Esophagus squamous epithelium (tissue), 5 donors: ENCODE data around the gene MLLT1. TPM values are rescaled to one million over a fixed set of nuclear protein-coding genes. Genes with fewer than 3 reads are reported as not detected.

Source experiments
- DNase-seq: peaks from one replicate; lab custom pipeline; 2025; lab: John Stamatoyannopoulos, UW
- H3K27ac ChIP-seq, 4 donors: fragments of 200-600 bp; sonication (generic); one replicate each; pipeline ENCODE4 v1.5.1; 2016 to 2019; ENCODE audit warnings: mild to moderate bottlenecking in 1 of 4
- H3K27me3 ChIP-seq, 4 donors: fragments of 200-600 bp; sonication (generic); 1 replicate in 3 of 4; 2 replicates in 1 of 4; pipeline versions ENCODE4 v1.5.1 to v1.6.0; 2017 to 2021; ENCODE audit warnings: antibody characterized with exemption in 1 of 4
- H3K36me3 ChIP-seq, 3 donors: fragments of 200-600 bp; sonication (generic); one replicate each; pipeline ENCODE4 v1.5.1; 2016 to 2019
- H3K4me1 ChIP-seq, 3 donors: fragments of 200-600 bp; sonication (generic); one replicate each; pipeline ENCODE4 v1.5.1; 2017 to 2019
- H3K4me3 ChIP-seq, 4 donors: fragments of 200-600 bp; sonication (generic); 1 replicate in 3 of 4; 2 replicates in 1 of 4; pipeline ENCODE4 v1.5.1; 2016 to 2019; ENCODE audit warnings: mild to moderate bottlenecking in 2 of 4, moderate library complexity in 1 of 4
- H3K9me3 ChIP-seq, 3 donors: fragments of 200-600 bp; sonication (generic); one replicate each; pipeline ENCODE4 v1.5.1; 2016 to 2019
- POLR2A ChIP-seq, 4 donors: fragments of 450-650 bp; IDR thresholded peaks; one replicate each; pipeline ENCODE4 v1.6.1; 2017; ENCODE audit warnings: antibody characterized with exemption in 4 of 4, mild to moderate bottlenecking in 4 of 4, moderate library complexity in 3 of 4
- WGBS, 2 donors: methylation state at CpG; one replicate each; pipeline ENCODE4 v1.1.5; 2018; 5-methylcytosine and 5-hydroxymethylcytosine counted together
- intact Hi-C: fragments of 100-400 bp; cut with DNase I; formaldehyde crosslinking; loops from one replicate; pipeline ENCODE4 v1.15.0; 2022
- total RNA-seq, 4 donors: library from RNA; depleted of rRNA; stranded (reverse); fragments of >200 nt; gene quantifications; one replicate each; pipeline ENCODE4 v1.1.0, GENCODE V29; 2016
- TF ChIP-seq, protein P1 (sequence below), 6 experiments: fragments of 450-650 bp in 4 of 6; fragments of 200-600 bp in 2 of 6; sonication (generic) in 2 of 6; IDR thresholded peaks; one replicate each; pipeline ENCODE4 v1.5.1; 2016 to 2019; ENCODE audit warnings: antibody characterized with exemption in 6 of 6, mild to moderate bottlenecking in 4 of 6, moderate library complexity in 4 of 6
- donor health status: DM: yes; HTN: yes; CAD: no.

The MLLT1 gene
- total RNA-seq, 4 donors from 2014 or later, result 10.3 to 20.1 (median 12.7) TPM

DNA sequence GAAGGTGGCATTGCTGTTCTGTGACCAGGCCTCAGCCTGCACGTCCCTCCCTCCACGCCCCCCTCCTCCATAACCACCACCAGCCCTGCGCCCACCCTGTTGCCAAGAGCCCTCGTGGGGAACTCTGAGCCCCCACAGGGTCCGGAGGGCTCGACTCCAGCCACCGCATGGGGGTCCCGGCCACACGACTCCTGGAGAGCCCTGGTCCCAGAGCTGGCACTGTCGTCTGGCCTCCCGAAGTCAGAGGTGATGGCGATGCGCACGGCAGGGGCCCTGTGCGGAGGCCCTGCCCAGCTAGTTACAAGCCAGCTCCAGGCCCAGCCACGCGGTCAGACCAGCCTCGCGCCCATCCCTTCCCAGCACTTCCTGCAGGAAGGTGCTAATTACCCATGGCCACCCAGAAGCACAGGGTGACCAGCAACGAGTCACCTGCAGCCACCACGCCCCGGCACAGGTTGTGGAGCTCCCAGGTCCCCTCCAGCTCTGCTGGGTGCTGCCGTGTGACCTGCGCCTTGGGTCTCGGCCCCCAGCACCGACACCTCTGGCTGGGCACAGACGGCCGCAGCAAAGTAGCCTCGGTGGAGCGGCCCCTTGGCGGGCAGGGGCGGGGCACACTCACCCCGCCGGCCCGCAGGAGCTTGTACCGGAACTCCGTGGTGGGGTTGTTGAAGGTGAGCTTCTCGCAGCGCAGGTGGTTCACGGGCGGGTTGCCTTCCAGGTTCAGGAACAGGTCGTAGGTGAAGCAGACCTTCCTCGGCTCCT, 49.6 kb downstream of the MLLT1 start:
- intact Hi-C loops, result no loop called here
- H3K27ac ChIP-seq, result no peak overlapping the region
- TF ChIP-seq POLR2A (IDR thresholded peaks at IDR 0.05), result no peak
- TF ChIP-seq, protein P1, sequence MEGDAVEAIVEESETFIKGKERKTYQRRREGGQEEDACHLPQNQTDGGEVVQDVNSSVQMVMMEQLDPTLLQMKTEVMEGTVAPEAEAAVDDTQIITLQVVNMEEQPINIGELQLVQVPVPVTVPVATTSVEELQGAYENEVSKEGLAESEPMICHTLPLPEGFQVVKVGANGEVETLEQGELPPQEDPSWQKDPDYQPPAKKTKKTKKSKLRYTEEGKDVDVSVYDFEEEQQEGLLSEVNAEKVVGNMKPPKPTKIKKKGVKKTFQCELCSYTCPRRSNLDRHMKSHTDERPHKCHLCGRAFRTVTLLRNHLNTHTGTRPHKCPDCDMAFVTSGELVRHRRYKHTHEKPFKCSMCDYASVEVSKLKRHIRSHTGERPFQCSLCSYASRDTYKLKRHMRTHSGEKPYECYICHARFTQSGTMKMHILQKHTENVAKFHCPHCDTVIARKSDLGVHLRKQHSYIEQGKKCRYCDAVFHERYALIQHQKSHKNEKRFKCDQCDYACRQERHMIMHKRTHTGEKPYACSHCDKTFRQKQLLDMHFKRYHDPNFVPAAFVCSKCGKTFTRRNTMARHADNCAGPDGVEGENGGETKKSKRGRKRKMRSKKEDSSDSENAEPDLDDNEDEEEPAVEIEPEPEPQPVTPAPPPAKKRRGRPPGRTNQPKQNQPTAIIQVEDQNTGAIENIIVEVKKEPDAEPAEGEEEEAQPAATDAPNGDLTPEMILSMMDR (IDR thresholded peaks at IDR 0.05), result no peak
- H3K27me3 ChIP-seq, result no peaks in the 10 kb centered on the region
- H3K4me3 ChIP-seq, result no peak overlapping the region
- WGBS, 2 donors, result 84 to 96% methylated on average over 5 to 14 of the region's 43 CpGs
- no peaks in the 10 kb centered on the region for H3K9me3 ChIP-seq
- no peak for DNase-seq
- peaks cover 13 to 58% (median 16%) of the 10 kb centered on the region in 3 donors for H3K36me3 ChIP-seq
- H3K4me1 ChIP-seq, result peaks cover 26 to 68% (median 27%) of the 10 kb centered on the region in 3 donors

DNA sequence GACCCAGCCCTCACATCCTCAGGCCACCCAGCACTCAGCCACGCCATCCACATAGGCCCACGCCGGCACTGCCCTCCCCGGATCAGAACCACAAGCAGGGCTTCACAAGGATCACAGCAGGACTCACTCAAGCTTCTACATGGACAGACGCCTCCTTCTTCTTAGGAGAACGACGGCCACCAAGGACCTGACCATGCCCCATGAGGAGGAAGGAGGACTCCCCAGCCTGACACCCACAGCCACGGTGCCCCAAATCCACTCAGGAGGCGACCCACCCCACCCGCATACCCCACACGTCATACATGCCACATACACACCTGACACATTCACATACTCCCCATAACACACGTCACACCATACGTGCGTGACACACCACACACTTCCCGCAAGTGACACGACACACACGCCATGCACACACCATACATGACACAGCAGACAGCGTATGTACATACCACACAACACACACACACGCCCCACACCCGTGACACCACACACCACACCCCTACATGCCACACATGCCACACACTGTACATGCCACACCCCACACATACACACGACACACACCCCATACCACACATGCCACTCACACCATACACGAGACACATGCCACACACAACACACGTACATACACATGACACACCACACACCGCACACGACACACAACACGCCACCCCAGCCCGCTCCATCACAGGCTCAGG, 50.4 kb downstream of the MLLT1 start:
- WGBS, 2 donors, result 92 to 95% methylated on average over 22 of the region's 27 CpGs

DNA sequence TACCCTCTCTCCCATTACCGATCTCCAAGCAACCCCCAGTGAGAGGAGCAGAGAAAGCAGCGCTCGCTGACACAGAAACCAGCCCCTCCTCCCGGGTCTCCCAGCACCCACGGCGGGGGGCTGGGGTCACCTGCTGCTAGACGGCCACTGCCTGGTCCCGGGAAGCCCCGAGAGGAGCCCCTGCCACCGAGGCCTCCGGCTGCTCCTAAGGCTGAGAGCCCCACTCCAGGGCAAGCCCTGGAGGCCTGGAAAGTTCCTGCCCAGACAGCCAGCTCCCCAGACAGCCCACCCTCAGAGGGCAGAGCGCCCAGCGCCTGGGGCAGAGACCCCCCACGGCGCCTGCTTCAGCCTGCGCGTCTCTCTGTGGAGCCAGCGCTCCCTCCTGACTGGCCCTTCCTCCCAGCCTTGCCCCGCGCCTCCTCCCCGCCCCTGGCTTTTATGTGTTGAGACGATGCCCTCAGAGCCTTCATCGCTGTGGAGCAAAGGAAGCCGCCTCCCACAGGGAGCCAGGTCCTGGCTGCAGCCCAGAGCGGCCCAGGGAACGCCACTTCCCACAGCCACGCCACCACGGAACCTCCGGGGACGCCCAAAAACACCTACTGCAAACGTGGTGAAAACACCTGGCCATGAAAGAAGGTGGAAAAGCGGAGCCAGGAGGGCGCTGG, 51.1 kb downstream of the MLLT1 start:
- peaks cover 13 to 72% (median 16%) of the 10 kb centered on the region in 3 donors for H3K36me3 ChIP-seq
- no peak overlapping the region for H3K27ac ChIP-seq
- DNase-seq, result no peak
- no peak for TF ChIP-seq POLR2A (IDR thresholded peaks at IDR 0.05)
- TF ChIP-seq, protein P1 (IDR thresholded peaks at IDR 0.05), result no peak
- no peaks in the 10 kb centered on the region for H3K27me3 ChIP-seq
- intact Hi-C loops, result no loop called here
- no peaks in the 10 kb centered on the region for H3K9me3 ChIP-seq
- peaks cover 16 to 60% (median 17%) of the 10 kb centered on the region in 3 donors for H3K4me1 ChIP-seq
- WGBS, 2 donors, result 94 to 100% methylated on average over 2 to 6 of the region's 33 CpGs
- H3K4me3 ChIP-seq, result no peak overlapping the region

More for the DNA sequence above, 50.4 kb downstream of the MLLT1 start:
- TF ChIP-seq, protein P1 (IDR thresholded peaks at IDR 0.05), result no peak
- TF ChIP-seq POLR2A (IDR thresholded peaks at IDR 0.05), result no peak
- DNase-seq, result no peak
- peaks cover 13 to 65% (median 16%) of the 10 kb centered on the region in 3 donors for H3K36me3 ChIP-seq
- intact Hi-C loops, result no loop called here
- peaks cover 21 to 60% (median 22%) of the 10 kb centered on the region in 3 donors for H3K4me1 ChIP-seq
- no peak overlapping the region for H3K27ac ChIP-seq
- H3K9me3 ChIP-seq, result no peaks in the 10 kb centered on the region
- no peaks in the 10 kb centered on the region for H3K27me3 ChIP-seq
- H3K4me3 ChIP-seq, result no peak overlapping the region

DNA sequence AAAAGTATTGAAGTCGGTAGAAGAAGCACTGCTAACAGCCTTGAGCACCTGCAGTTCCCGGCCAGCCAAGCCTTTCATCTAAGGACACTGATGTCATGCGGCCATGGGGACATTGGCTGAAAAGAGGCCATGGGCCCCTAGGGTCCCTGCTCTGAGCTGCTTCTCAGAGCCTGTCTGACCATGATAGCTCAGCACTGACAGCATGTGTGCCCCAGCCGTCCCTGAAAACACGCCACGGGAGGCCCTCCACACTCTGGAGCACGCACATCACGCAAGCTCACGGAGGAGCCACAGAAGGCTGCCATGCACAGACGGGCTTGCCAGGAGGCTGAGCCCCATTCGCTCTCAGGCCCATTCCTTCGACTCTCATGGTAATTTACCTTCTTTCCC, 51.8 kb downstream of the MLLT1 start:
- no peaks in the 10 kb centered on the region for H3K27me3 ChIP-seq
- H3K9me3 ChIP-seq, result no peaks in the 10 kb centered on the region
- no peak for TF ChIP-seq POLR2A (IDR thresholded peaks at IDR 0.05)
- TF ChIP-seq, protein P1 (IDR thresholded peaks at IDR 0.05), result no peak
- intact Hi-C loops, result no loop called here
- no peak overlapping the region for H3K4me3 ChIP-seq
- peaks cover 16 to 60% (median 16%) of the 10 kb centered on the region in 3 donors for H3K4me1 ChIP-seq
- 84 to 85% methylated on average over 9 to 12 of the region's 12 CpGs for WGBS, 2 donors
- DNase-seq, result no peak
- no peak overlapping the region for H3K27ac ChIP-seq
- H3K36me3 ChIP-seq, result peaks cover 13 to 74% (median 16%) of the 10 kb centered on the region in 3 donors
